GM19240 (cell line): Measurements from ENCODE around the gene ATP2A3.

Experiments used
- DNase-seq: peaks from one replicate; pipeline ENCODE4 v3.0.0; 2011; ENCODE audit warnings: low spot score; ENCODE audit not compliant: insufficient read length

The ATP2A3 gene

DNA sequence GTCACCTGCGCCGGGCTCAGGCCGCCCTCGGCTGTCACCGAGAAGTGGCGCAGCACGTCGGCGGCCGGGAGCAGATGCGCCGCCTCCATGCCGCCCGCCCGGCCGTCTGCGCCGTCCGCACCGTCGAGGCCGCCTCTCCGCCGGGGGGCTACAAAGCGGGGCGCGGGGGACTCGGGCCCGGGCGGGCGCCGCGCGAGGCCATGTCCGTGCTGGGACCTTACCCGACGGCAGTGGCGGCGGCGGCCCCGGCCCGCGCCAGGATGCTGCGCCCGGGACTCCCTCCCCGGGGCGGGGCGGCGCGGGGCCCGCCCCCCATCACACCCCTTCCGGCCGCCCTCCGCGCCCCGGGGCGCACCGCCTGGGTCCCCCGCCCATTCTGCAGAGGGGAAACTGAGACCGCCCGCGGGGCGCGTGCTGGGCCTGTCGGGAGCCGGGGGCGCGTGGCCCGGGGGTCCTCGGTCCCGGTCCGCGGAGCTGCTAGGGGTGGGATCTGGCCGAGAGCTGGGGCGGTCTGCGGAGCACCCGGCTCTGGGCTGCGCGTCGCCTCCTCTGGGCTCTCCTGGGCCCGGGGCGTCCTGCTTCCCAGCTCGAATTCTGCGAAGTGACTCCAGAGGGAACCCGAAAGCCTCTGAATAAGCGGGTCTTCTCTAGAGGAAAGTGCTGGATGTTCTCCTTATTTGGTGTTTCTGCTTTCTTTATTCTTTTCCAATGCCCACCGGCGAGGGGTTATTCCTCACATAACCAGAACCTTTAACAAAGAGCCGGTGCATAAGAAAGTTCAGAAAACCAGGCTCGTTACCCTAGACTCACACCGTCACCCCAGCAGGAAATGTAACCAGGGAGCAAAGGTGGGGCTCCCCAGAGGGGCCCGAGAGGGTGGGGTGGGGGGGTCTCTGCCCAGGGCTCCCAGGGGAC is at the start of gene ATP2A3:
TSS of gene ATP2A3 (minus strand) at position 235 of the 915 bp plus-strand sequence. CDS start at position 89, 146 bp downstream.
- DNase-seq, result peak; percentile 75

DNA sequence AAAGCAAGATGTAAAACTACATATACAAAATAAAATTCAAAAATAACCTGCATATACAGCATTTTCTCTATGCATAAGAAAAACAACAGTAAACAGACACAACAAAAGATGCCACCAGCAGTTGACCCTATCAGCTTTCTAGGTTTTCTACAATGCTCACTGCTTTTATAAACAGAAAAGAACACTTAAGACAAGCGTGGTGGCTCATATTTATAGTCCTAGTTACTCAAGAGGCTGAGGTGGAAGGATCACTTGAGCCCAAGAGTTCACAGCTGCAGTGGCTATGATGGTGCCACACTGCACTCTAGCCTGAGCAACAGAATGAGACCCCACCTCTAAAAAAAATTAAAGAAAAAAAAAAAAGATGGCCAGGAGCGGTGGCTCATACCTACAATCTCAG is 46.5 kb upstream of the ATP2A3 start:
- DNase-seq, result no peak

DNA sequence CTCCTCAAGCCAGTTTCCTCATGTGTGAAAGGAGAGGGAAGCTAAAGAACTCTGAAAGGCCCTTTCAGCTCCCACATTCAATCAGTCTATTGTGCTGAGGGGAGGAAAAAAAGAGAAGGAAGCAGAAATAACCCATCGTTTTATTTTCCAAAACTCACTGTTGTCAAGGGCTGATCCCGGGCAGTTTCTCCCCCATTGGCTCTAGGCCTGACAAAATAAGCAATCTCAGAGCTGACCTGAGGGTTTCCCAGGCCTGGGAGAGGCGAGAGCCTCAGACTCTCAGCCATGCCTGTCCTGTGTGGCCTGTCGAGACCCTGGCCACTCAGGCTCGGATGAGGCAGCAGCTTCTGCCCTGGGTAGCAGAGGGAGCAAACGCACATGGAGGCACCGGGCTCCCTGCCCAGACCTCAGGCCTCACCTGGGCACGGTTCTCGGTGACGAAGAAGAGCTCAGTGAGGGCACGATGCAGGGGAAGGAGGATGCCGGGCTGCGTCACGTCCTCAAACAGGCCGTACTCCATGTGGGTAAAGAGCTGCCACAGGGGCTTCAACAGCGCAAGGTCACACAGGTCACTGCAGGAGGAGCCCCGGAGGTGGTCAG is 45.0 kb upstream of the ATP2A3 start:
- no peak for DNase-seq

DNA sequence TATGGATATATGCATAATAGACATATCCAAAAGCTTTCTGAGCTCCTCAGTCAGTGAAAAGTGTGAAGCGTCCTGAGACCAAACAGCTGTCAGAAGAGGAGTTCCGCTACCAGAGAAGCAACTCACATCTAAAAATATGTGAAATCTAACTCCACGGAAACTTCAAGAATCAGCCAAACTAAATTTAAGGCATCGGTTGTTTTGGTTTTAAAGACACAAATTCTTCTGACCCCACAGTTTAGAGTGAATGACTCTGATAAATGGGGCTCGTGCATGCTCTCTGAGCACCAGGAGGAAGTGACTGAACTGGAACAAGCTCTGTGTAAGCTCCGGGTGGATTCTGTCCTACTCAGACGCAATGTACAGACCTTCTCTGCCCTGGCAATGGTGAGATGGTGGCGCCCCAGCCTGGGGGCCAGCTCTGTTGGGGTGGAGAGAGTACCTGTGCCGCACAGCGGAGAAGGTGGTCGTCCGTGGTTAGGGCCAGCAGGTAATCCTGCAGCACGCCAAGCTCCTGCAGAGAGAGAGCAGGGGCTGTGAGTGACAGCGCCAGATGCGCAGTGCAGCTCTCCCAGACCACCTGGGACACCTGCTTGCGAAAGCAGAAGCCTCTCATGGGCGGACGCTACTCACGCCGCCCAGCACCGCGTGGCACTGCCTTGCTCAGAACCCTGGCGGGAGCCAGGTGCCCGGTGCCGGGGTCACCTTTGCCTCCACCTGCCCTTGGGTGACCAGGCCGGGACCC is 44.4 kb upstream of the ATP2A3 start:
- no peak for DNase-seq

DNA sequence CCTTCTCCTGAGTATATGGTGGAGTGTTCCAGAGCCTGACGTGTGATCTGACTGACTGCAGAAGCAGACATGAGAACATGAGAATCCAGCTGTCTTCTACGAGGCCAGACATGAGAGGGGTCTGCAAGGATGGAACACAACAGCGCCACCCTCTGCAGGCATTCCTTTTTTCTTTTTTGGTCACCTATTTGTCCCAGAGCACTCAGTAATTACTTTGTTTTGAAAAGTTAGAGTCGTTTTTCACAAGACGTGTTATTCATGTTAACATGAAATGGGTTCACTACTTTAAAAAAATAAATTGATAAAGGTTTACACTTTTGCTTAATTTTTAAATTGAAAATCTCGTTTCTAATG is 43.8 kb upstream of the ATP2A3 start:
- no peak for DNase-seq

DNA sequence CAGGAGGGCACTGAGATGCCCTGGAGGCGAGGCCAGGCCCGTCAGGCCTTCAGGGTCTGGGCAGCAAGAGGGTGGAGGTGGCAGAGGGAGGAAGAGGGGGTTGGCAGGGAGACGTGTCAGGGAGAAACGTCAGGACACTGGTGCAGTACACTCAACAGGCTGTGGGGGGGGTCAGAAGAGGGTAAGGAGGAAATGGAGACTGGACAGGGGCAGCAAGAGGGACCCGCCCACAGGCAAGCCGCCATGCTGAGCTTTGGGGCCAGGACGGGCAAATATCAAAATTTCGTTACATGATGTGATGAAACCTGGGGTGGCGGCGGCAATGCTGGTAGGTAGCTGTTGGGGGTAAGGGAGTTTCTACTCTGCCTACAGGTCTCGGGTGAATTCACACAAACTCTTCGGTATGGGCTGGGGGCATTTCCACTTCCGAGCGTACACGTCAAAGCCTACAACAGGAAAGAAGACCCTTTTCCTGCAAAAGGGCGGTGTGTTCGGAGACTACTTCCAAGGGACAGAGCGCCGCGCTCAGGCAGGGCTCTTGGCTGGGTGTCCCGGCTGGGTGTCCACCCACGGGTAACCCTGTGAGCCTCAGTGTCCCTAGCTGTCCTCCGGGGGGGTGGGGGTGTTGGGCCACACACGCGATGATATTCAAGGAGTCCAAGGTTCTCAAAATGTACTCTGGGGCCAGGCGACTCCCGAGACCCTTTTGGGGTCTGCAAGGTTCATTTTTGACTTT is 43.3 kb upstream of the ATP2A3 start:
- no peak for DNase-seq

DNA sequence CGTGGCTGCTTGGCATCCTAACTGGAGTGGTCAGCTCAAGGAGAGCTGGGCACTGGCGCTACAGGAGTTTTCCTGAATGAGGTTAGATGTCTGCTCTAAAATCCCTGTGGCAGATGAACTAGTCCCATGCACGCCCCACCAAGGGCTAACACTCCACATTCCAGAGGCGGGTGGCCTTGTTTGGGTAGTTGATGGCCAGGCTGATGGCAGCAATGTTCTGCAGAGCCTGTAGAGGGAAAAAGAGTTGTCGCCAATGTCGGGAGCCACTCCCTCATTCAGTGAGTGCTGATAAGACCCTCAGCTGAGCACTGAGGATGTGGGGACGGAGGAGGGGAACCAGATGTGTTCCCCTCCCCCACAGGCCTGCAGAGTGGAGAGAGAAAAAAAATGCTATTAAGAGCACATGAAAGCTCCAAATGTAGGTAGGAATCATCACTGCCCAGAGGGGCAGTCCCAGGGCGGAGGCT is 42.5 kb upstream of the ATP2A3 start:
- DNase-seq, result no peak

DNA sequence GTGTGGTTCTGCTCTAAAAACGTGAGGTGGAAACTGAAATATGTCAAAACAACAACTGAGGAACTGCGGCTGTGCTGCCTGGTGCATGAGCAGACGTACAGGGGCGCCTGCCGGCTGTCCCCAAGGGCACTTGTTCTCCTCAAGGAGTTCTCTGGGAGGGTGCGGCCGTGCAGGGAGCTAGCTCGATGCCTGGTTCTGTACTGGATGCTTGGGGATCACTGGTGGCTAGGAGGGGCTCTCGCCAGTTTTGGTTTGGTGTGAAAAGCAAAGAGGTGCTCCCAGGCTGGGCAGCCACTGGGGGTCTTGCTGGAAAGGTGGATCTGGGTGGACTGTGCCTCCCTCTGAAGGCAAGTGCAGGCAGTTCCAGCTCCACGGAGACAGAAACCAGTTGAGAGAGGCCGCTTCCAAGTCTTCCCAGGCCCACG is 41.9 kb upstream of the ATP2A3 start:
- DNase-seq, result no peak

DNA sequence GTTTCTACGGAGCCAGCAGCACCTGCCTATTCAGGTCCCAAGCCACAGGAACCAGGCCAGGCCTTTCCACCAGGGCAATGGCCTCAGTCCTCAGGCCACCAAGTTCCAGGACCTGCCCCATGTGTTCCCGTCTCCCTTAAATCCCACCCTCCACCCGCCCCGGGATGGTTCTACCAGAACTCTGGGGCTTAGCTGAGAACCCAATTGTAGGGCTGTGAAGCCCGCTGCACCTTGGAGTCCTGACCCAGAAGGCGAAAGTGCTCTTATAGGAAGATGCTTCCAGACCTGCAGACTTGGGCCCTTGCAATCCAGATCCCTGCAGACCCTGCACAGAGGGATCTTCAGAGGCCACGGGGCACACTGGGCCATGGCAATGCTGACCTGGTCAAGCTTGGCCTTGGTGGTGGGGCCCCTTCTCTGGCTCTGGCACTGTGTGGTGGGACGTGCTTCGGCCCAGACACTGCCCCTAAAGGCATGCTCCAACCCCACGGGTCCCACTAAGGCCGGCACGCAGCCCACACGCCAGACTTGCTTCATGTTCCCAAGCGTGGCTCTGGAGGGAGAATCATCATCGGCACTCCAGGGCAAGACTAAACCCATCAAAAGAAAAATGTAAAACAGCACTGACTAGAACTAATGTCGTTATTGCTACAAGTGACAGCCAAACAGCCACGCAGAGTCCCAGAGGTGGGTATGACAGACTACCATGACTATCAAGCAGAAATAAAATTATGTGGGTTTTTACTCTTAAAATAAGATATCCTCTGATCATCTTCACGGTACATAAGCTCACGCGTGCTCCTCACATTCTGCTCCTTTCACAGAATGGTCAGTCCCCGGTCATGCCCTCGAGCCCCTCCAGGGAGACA is 41.3 kb upstream of the ATP2A3 start:
- DNase-seq, result no peak

DNA sequence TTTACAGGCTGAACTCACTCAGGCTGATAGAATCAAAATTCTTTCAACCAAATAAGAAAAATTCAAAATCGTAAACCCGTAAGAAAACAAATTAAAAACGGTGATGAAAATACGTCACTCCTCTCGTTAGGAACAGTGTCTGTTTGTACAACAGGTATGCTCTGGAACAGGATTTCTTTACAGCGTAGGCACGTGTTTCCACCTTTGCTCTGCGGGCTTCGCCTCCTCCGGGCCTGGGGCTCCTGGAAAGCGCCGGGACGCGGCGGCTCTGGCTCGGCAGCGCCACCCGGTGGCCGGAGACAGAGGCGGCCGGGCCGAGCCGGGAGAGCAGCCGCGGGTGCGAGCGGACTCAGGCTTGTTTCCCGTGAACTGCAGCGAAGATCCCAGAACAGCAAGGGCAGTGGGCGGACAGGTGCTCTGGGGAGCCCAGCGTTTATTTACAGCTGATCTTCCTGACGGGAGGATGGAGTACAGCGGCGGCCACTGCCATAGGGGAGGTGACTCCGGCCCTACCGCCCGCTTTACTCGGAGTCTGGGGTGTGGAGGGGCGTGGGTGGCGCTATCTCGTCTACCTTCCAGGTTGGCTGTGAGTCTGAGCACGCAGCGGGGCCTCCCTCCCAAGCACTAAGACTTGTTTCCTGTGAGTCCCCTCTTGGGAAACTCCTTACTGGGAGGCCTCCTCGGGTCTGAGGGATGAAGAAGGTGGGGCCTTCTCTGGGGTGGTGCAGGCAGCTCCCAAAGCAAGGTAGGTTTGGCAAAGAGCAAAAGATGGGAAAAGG is 40.5 kb upstream of the ATP2A3 start:
- peak; percentile 71 for DNase-seq

DNA sequence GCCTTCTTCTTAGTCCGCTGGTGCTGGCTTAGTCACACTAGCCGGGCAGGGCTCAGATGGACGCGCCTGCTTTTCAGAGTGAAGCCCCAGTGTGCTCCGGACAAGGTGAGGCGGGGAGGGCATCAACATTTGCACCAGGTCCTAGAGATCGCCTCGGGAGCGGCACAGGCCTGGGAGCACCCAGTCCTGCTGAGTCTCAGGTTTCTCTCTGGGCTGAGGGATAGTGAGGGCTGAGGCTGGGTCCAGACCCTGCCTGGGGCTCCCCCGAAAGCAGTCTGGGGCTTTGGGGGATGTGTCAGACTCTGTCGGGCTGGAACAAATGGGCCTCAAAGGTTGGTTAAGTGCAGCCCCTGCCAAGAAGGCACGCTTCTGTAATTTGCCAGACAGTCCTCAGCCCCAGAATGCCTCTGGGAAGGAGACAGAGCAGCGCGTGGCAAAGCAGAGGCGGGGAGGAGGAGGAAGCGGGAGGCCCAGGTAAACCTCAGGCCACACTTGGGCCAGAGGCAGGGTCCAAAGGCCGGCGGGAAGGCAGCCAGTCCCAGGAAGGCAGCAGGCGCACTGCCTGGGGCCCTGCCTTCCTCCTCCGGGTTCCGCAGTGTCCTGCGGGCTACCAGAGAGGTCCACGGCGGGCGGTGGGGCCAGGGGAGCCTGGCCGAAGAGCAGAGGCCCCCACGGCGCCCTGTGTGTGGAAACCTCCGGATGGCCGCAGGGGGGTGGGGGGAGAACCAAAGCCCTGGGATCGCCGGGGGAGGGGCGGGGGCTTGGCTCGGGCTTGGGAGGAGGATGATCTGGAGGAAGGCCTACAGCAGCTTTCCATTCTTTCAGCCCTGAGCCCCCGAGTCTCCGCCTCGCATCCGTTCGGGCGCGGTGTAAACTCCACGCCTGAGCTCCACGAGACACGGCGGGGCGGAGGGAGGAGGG is 39.5 kb upstream of the ATP2A3 start:
- no peak for DNase-seq

DNA sequence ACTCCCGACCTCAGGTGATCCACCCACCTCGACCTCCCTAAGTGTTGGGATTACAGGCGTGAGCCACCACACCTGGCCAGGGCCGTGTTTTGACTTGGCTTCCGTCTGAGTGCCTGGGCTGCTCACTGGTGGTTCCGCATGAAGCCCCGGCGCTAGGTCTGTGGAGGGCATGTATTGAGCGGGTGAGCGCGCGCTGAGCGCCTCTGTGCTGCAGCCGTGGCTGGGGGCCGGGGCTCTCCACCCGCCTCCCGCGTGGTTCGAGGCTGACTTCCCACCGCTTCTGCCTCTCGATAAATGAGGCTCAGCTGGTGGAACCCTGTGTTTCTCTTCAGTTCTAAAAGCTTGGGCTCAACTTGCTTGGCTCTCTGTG is 38.9 kb upstream of the ATP2A3 start:
- DNase-seq, result no peak

DNA sequence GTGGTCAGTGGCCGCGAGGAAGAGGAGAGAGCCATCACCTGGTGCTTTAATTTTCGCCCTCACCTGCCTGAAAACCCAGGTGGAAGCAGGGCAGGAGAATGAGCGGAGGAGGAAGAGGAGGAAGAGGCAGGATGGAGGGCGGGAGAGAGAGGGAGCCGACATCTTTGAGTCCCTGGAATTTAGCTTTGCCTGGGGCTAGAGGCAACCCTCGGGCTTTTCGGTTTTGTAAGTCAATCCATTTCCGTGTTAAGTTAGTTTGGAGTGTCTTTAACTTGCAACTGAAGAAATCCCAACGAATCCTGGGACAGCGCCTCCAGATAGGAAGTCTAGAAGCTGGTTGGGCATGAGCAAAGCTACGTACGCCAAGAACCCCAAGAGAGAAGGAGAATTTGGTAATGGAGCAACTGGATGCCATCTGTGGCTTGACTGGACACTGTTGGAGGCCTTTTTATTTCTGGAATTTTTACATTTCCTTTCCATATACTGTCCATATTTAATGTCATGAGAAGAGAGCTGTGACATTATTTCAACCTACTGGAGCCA is 36.9 kb upstream of the ATP2A3 start:
- no peak for DNase-seq

DNA sequence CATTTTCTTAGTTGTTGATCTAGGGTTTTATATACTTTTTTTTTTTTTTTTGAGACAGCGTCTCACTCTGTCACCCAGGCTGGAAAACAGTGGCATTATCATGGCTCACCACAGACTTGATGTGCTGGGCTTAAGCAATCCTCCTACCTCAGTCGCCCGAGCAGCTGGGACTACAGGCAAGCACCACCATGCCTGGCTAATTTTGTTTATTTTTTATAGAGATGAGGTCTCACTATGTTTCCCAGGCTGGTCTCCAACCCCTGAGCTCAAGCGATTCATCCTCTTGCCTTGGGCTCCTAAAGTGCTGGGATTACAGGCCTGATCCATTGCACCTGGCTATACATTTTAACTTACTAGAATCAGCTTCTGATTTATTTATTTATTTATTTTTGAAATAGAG is 34.2 kb upstream of the ATP2A3 start:
- no peak for DNase-seq

DNA sequence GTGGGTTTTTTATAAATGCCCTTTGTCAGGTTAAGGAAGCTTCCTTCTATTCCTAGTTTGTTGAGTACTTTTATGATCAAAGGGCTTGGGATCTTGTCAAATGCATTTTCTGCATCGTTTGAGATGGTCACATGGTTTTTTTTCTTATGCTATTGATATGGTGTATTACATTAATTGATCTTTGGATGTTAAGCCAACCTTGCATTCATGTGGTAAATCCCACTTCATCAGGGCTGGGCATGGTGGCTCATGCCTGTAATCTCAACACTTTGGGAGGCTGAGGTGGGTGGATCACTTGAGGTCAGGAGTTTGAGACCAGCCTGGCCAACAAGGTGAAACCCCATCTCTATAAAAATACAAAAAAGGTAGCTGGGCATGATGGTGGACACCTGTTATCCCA is 30.8 kb upstream of the ATP2A3 start:
- DNase-seq, result no peak

DNA sequence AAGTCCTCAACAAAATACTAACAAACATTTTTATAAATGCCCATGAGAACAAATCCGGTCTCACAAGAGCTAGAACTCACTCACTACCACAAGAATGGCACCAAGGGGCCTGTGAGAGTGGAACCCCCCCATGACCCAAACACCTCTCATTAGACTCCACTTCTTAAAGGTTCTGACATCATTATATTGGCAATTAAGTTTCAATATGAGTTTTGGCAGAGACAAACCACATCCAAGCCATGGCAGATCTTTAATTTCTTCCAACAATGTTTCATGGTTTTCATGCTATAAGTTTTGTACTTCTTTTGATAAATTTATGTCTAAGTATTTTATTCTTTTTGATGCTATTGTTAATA is 30.0 kb upstream of the ATP2A3 start:
- DNase-seq, result no peak

DNA sequence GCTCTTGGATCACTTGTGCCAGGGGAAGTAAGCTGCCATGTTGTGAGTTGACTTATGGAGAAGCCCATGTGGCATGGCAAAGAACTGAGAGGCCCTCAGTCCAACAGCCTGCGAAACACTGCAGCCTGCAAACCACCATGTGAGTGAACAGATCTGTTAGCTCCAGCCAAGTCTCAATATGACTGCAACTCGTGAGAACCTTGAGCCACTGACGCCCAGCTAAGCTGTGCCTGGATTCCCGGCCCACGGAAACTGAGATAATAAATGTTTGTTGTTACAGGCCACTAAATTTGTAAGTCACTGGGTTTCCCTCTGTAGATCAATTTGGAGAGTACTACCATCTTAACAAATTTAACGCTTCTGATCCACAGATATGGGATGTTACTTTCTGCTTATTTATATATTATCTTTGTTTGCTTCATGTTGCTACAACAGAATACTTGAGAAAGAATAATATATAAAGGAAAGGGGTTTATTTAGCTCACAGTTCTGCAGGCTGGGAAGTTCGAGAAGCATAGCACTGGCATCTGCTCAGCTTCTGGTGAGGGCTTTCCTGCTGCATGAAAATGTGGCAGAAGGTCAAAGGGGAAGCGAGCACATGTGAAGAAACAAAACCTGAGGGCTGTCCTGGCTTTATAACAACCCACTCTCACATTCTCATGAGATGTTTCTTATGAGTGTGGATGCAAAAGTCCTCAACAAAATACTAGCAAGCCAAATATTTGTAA is 29.4 kb upstream of the ATP2A3 start:
- DNase-seq, result peak; percentile 37

DNA sequence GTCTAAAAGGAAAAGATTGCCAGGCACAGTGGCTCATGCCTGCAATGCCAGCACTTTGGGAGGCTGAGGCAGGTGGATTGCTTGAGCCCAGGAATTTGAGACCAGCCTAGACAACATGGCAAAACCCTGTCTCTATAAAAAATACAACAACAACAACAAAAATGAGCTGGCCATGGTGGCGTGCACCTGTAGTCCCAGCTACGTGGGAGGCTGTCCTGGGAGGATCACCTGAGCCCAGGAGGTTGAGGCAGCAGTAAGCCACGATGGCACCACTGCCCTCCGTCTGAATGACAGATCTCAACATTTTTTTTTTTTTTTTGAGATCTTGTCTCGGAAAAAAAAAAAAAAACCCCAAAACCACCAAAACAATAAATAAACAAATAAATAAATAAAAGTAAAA is 28.1 kb upstream of the ATP2A3 start:
- no peak for DNase-seq
